NCI-H2227 (cell line): ENCODE measurements around the gene MYCBP2.
"Not testable (repeated sequence)": the region's sequence is repeated elsewhere in the genome, so short reads cannot be mapped to it uniquely, and the experiment has no call there.

ENCODE experiments used
- DNase-seq: peaks from one replicate; lab custom pipeline; 2025; ENCODE audit not compliant: unreplicated experiment; lab: John Stamatoyannopoulos, UW

The MYCBP2 gene

DNA sequence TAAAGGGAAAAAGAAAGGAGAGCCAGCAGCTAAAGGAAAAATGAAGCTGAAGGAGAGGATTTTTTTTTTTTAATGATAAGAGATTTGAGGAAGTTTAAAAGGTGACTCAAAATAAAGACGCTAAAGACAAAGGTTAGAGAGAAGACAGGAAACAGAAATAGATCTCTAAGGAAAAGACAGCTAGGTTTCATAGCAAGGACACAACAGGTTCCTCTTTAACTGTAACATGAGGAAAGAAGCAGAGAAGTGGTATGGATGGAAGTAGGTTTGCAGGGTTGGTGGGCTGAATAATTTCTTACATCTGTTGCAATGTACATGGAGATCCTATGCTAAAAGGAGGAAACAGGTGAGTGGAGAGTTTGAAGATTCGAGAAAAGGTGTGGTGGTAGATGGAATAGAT, 107.5 kb downstream of the MYCBP2 start:
- no peak for DNase-seq

DNA sequence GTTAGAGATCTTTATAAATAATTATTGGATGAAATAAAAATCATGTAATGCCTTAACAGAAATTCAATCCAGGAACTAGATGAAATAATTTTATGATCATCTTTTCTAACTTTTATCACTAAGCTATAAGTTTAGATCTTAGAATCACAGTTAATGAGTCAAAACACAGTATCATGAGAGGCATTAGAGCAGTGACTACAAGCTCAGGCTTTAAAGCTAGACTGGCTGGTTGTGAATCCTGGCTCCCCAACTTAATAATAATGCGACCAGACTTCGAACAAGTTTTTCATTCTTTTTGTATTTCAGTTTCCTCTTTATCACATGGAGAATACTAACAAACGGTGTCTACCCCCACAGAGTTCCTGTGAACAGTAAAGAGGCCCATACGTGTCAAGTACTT, 108.6 kb downstream of the MYCBP2 start:
- no peak for DNase-seq

DNA sequence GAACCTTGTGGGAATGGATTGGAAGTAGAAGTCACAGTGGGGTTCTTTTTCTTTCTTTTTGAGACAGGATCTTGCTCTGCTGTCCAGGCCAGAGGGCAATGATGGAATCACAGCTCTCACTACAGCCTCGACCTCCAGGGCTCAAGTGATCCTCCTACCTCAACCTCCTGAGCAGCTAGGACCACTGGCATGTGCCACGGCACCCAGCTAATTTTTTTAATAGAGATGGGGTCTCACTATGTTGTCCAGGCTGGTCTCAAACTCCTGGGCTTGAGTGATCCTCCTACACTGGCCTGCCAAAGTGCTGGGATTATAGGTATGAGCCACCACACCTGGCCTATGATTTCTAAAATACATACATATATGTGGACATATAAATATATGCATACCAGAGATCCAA, 111.4 kb downstream of the MYCBP2 start:
- DNase-seq = no peak

DNA sequence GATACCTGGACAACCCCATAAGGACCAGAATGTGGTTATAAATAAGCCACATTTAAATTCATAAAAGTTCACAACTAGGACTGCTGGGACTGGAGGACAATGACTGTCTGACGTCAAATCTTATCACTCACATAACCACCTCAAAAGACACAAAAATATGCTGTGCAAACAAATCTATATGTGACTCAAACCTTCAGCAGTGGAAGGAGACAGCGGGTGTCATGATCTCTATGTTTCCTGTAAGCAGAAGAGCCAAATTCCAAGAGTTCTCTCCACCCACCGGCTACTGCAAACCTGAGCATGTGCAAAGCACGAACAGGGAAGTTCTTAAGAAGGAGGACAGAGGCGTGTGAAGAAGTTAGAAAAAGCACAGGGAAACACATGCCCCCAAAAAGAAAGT, 113.2 kb downstream of the MYCBP2 start:
- DNase-seq = no peak

DNA sequence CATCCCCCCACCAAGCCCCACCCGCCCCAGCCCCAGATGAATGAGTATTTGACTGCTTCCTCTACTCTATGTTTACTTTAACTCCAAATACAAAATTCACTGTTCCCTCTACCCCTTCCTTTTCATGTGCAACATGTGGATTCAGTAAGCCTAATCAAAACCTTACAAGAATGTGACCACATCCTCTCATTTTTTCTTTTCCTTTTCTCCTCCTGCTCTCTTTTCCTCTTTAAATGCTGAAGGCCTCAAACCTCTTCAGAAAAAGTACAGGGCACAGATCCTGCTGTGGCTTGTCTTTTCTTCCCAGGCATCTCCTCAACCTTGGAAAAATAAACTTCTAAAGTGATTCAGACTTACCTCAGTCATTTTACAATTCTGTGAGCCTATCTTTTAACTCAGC, 119.0 kb downstream of the MYCBP2 start:
- no peak for DNase-seq

DNA sequence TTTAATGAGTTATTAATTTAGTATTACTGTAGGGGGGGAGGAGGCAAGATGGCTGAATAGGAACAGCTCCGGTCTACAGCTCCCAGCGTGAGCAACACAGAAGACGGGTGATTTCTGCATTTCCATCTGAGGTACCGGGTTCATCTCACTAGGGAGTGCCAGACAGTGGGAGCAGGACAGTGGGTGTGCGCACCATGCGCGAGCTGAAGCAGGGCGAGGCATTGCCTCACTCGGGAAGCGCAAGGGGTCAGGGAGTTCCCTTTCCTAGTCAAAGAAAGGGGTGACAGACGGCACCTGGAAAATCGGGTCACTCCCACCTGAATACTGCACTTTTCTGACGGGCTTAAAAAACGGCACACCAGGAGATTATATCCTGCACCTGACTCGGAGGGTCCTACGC, 127.9 kb downstream of the MYCBP2 start:
- not testable (repeated sequence) for DNase-seq

DNA sequence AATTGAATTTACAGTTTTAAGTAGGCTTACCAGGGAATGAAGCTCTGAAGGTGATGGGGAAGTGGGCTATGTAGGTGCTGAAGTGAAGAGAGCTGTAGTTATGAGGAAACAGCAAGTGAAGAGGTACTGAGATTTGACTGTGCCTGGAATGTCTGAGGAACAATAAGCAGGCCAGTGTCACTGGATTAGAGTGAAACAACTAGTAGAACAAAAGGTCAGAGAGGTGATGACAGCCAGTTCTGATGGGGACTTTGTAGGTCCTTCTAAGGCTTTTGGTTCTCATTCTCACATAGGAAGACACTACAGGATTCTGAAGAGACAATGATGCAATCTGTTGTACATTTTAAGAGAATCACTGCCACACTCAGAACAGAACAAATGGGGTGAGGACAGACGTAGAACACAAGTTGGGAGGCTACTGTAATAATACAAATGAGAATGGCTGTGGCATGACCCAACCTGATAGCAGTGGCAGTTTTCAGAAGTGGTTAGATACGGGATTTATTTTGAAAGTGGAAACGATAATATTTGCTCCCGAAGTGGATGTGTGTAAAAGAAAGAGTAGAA, 130.8 kb downstream of the MYCBP2 start:
- no peak for DNase-seq

DNA sequence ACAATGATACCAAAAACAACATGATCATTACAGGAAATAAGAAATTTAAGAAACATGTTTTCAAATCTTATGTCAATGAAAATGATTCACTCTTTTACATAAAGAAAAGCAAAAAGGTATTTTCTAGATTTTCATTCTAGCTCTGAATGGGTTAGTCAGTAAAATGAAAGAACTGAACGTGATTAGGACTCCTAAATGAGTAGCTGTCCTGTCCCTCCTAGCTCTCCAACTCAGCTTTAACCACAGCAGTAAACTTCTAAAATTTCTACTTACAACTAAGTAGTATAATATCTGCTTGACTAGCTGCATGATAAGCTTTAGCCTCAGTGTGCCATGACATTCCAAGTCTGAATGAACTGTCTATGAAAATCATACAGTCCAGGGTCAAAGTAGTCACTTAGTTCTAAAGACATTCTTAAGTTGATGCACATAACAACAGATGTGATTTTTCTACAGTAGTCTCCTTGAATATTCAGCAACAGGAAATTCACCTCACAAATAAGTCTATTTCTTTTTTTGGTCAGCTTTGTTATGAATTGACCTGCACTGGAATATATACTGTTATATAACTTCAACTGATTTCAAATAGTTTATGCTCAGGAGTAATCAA, 136.4 kb downstream of the MYCBP2 start:
- DNase-seq = no peak

DNA sequence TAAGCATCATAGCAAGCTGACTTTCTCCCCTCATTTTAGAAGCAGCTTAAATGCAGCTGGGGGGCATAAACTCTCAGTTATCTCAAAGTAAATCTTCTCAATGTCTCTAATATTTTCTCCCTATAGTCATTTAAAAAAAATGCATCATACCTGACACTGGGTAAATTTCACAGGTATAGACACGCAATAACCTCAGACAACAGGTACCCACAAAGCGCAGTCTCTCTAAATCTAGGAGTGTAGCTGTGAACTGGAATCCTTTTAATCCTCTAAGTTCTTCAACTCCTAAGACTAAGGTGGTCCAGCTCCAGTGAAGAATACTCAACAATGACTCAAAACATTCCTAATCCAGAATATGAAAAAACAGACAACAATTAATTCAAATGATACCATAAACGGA, 141.2 kb downstream of the MYCBP2 start:
- DNase-seq = no peak

DNA sequence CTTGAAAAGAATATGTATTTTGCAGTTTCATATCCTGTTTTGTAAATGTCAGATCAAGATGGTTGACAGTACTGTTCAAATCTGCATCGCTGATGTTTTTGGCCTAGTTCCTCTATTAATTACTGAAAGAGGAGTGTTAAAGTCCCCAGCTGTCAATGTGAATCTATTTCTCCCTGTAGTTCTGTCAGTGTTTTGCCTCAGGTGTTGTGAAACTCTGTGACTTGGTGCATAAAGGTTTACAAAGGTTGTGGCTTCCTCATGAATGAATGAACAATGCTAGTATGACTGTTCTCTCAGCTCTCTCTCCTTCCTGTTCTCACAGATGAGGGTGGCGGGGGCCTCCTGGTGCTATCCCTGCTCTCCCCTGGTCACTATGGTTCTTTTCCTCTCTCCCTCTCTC, 142.4 kb downstream of the MYCBP2 start:
- DNase-seq = no peak

DNA sequence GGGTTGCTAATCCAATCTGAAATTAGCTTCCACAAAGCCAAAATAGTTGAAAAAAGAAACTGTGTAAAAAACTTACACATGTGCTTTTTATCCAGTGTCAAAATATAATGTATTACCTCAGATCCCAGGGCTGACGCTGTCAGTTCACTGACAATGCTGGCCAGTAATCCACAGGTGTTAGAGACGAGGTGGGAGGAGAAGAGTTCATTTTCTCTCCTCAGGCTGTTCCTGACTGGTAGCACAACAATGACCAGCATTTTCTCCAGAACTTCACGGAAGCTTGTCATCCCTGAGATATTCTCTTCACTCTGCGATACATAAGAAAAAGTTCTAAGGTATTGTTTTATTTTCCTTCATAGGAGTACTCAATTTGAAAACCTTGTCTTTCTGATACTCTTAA, 146.9 kb downstream of the MYCBP2 start:
- no peak for DNase-seq

DNA sequence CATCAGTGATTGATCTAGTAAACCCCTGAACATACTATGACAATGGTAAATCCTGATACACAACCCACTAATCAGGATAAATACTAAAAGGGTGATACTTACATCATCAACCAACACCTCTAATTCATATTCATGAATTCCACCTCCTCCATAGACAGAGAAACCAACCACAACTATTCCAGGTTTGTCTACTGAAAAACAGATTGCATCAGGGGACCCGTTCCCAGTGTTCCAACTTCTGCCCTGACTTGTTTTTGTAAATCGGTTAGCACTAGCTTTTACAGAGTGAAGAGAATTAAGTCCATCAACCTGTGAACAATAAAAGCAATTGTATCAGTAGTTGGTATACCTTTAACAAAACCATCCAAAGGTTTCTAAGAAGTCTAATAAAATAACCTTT, 149.2 kb downstream of the MYCBP2 start:
- DNase-seq = no peak

DNA sequence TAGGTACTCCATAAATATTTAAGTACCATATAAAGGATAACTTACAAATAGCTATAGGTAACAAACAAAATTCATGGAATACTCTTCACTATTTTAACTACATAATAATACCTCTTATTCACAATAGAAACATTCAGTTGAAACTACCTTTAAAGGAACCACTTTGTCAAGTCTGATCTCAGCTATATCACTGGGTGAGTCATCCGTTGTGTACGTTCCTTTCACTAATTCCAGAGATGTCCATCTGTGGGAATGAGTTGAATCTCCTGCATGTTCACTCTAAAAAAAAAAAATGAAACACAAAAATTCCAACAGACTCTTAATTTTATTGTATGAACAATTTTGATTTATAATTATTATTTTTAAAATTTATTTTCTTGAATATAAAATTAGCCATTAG, 150.5 kb downstream of the MYCBP2 start:
- DNase-seq = no peak

DNA sequence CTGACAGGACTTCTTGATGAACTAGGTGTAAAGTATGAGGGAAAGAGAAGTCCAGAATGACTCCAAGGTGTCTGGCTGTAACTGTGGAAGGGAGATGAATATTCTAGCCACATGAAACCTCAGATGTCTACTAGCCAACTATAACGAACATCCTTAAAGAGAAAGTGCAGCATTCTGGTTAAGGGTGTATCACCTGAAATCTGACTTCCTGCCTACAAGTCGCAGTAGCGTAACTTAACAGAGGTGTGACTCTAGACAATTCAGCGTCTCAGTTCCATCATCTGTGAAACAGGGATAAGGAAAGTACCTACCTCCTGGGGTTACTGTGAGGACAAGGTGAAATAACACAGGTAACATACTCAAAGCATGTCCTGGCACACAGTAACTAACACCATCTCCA, 154.2 kb downstream of the MYCBP2 start:
- no peak for DNase-seq

DNA sequence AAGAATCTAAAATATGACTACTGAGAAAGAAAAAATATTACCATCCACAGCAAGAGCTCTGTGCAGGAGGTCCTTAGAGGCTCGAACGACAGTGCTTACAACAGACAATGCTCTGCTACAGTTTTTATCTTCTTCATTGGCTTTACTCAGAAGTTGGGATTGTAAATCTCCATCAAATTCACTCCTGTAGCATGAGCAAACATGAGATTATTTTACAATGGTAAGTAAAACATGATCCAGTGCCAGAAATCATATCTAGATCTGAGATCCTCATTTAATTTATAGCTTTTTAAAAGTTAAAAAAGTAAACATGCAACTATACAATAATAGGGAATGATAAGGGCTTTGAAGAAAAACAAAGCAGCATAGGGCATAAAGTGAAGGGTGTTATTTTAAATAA, 155.4 kb downstream of the MYCBP2 start:
- no peak for DNase-seq

DNA sequence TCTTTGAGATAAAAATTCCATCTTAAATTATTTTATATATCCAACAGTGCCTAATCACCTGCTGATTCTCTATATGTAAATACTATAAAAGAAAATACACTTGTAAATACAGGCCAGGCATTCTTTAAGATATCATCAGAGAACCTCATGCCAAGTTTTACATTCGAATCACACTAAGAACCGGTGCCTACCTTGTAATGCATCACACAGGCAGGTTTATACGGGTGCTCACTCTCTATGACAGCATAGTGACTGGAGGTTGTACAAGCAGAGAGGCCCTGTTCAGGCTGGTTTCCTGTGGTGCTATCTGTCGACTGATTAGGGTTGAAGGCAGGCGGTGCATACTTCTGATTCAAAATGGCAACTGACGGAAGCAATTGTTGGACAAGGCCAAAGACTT, 158.7 kb downstream of the MYCBP2 start:
- no peak for DNase-seq

DNA sequence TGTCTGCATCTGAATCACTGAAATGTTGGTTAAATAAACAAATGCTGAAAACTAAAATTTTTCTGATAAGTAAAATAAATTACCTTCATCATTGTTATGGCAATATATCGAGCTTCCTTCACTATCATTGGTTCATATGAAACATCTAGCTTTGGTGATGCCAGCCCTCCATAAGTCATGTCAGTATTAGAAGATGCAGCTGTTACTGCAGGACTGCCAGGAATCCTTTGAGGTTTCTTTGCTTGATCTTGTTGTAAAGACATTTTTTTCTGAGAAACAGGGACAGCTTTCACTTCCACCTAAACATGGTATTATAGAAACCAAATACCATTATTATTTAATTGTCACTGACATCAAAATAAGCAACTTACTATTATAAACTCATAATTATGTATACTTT, 176.2 kb downstream of the MYCBP2 start:
- DNase-seq = no peak

DNA sequence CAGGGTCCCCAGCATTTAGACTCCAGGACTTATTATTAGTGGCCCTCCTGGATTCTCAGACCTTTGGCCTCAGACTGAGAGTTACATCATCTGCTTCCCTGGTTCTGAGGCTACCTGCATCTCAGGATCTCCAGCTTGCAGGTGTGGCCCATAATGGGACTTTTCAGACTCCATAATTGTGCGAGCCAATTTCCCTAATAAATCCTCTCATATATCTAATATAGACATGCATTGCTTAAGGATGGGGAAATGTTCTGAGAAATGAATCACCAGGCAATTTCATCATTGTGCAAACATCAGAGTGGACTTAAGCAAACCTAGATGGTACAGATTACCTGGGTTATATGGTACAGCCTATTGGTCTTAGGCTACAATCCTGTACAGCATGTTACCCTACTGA, 183.5 kb downstream of the MYCBP2 start:
- no peak for DNase-seq

DNA sequence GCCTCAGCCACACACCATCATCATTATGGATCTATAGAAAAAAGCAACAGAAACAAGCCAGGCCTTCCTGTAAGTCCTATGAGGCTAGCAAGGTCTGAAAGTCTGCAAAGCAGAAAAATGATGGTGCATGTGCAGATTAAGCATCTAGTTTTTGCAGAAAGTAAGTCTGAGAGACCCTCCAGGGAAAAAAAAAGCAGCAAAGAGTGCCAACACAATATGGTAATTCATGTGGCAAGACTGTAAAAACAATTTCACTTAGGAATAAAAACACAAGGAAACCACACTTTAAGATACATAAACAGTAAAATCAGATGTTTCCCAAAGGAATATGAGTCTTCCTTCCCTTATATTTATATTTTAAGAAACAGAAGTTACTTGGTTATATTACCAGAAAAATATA, 187.6 kb downstream of the MYCBP2 start:
- DNase-seq = no peak

DNA sequence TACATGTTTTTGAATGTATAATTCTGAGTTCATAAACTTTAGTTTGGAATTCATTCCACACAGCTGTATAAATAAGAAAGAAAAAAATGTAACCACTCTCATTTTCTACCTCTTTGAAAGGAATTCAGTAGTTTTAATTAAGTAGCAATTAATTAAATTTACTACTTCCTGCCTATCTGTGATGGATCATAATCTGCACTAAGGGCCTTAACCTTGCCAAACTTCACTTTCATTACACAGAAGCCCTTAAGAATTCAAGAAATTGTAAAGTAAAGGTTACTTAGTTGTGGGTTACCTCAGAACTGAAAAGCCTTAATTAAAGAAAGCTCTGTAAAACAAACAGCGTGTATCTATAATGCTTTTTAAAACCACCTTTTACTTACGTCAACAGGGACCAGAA, 188.1 kb downstream of the MYCBP2 start:
- DNase-seq = no peak

DNA sequence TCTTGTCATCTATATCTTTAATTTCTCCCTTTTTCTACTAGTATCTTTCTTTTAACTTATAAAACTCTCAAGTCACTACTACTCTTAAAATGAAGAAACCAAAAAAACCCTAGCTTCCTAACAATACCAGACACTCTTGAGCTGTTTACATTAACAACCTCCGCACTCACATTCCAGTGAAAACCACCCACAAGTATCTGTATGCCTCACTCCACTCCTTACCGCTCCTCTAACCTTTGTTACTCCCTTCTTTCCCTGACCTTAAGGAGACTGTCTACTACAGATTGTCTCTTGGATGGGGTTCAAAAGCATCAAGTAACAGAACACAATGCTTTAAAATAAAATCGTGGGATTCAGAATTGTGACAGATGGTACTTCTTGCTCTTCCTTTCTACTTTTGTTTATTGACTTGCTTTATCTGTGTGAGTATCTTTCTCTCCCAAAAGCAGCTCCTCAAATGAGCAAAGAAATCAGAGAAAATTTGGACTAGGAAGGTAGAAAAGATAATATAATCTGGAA, 189.9 kb downstream of the MYCBP2 start:
- DNase-seq = no peak

DNA sequence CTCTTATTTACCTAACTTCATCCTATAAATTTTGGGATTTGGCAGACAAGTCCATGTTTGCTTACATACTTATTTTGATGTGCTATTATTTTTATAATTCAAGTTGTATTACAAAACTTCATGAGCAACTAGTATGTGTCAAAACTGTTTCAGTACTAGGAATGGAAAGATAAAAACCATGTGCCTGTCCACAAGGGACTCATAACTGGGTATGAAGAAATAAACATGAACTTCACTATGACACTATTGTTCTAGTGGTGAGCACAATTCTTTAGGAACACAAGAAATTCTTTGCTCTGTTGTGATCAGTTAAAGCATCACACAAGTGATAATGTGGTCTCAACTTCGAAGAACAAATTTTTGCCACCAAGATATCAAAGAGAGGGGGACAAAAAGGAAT, 202.5 kb downstream of the MYCBP2 start:
- DNase-seq = no peak

DNA sequence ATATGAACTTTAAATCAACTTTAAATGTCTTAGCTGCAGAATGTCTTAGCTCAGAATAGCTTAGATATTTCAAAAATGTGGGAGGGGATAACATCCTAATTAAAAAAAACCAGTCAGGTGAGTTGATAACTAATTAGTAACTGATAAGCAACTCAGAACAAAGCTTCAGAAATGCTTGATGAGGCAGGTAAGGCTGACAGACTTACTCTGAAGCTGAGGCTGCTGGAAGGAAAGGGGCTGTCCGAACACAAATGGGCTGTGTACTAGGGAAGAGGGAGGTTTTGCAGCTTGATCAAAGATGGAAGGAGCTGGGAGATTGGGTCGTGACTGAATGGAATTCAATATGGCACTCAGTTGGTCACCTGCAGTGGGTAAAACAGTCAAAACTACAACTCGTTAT, 208.8 kb downstream of the MYCBP2 start:
- no peak for DNase-seq
